Activated T-helper 17 cell treated with anti-CD3 and anti-CD28 coated beads, Interleukin-2, amount 50 U/mL, for 72 hours (primary cell): ENCODE data around the gene HOXC5. TPM values are rescaled to one million over a fixed set of nuclear protein-coding genes. Genes with fewer than 3 reads are reported as not detected.
"Not testable (repeated sequence)": the region's sequence is repeated elsewhere in the genome, so short reads cannot be mapped to it uniquely, and the experiment has no call there.

Source experiments
- ATAC-seq: fragments of 150-1000 bp; cut with Tn5 transposase; replicated peaks from 2 replicates; pipeline ENCODE4 v1.10.0; 2021; ENCODE audit warnings: mild to moderate bottlenecking, moderate library complexity
- H3K27ac Mint-ChIP-seq: one replicate; pipeline ENCODE4 v1.8.0; 2022; ENCODE audit warnings: mixed read lengths
- H3K27me3 Mint-ChIP-seq: one replicate; pipeline ENCODE4 v1.8.0; 2022; ENCODE audit warnings: mixed read lengths
- H3K36me3 Mint-ChIP-seq: one replicate; pipeline ENCODE4 v1.8.0; 2022; ENCODE audit warnings: low read depth, mild to moderate bottlenecking, mixed read lengths
- H3K4me1 Mint-ChIP-seq: one replicate; pipeline ENCODE4 v1.8.0; 2022; ENCODE audit warnings: mixed read lengths
- H3K4me3 Mint-ChIP-seq: one replicate; pipeline ENCODE4 v1.8.0; 2022; ENCODE audit warnings: mild to moderate bottlenecking, mixed read lengths
- H3K9me3 Mint-ChIP-seq: one replicate; pipeline ENCODE4 v1.8.0; 2022; ENCODE audit warnings: mixed read lengths
- total RNA-seq, 2 donors: library from RNA; stranded (reverse); gene quantifications; one replicate each; pipeline ENCODE4 v1.2.3, GENCODE V29; 2022

HOXC5 gene
- total RNA-seq, 2 donors from 2014 or later: not detected

- ATAC-seq, H3K27ac Mint-ChIP-seq, H3K9me3 Mint-ChIP-seq, H3K36me3 Mint-ChIP-seq, H3K4me1 Mint-ChIP-seq: not testable (repeated sequence)
- Mint-ChIP-seq H3K4me3 (peak overlapping the region; percentile 84), H3K27me3 (peaks cover 20% of the 10 kb centered on the region)
Measured at GRCh38 chr12:54080008-54080924, 47.4 kb downstream of the HOXC5 start.

- peak overlapping the region; percentile 75 for H3K27ac Mint-ChIP-seq
- H3K4me3 Mint-ChIP-seq: peak overlapping the region; percentile 84
- peaks cover 21% of the 10 kb centered on the region for H3K27me3 Mint-ChIP-seq
- not testable (repeated sequence) for H3K36me3 Mint-ChIP-seq, H3K4me1 Mint-ChIP-seq, H3K9me3 Mint-ChIP-seq, ATAC-seq
Measured at GRCh38 chr12:54081053-54081514, 48.2 kb downstream of the HOXC5 start.

GRCh38 chr12:54081581-54082396 lies 48.9 kb downstream of the HOXC5 start:
- H3K4me1 Mint-ChIP-seq, ATAC-seq, H3K9me3 Mint-ChIP-seq, H3K36me3 Mint-ChIP-seq: not testable (repeated sequence)
- H3K4me3 Mint-ChIP-seq: peak overlapping the region; percentile 84
- H3K27ac Mint-ChIP-seq: peak overlapping the region; percentile 75
- peaks cover 28% of the 10 kb centered on the region for H3K27me3 Mint-ChIP-seq

GRCh38 chr12:54082397-54082892 lies 49.6 kb downstream of the HOXC5 start:
- ATAC-seq: no peak
- Mint-ChIP-seq H3K9me3 (no peaks in the 10 kb centered on the region), H3K27ac (no peak overlapping the region), H3K36me3 (no peaks in the 10 kb centered on the region), H3K27me3 (peaks cover 28% of the 10 kb centered on the region), H3K4me1 (peaks cover 7% of the 10 kb centered on the region), H3K4me3 (peak overlapping the region; percentile 84)

Other genes starting within 250 kb of the HOXC5 start
- gene HOXC13, start 94.2 kb upstream of the HOXC5 start, total RNA-seq: not detected
- not detected for gene HOXC12, start 78.1 kb upstream of the HOXC5 start, total RNA-seq
- not detected for gene HOXC11, start 59.9 kb upstream of the HOXC5 start, total RNA-seq
- not detected for gene HOTAIR, start 58.1 kb upstream of the HOXC5 start, total RNA-seq
- gene HOXC10, start 47.9 kb upstream of the HOXC5 start, total RNA-seq: not detected
- gene HOXC9, start 32.9 kb upstream of the HOXC5 start, total RNA-seq: not detected
- gene HOXC8, start 24.1 kb upstream of the HOXC5 start, total RNA-seq: not detected
- gene HOXC6, start 4.6 kb upstream of the HOXC5 start, total RNA-seq: not detected
- gene HOXC4, start 20.8 kb downstream of the HOXC5 start, total RNA-seq: under 1 TPM in 1 of 2 donors, not detected in 1; 0.16 TPM
- gene SMUG1, start 155.9 kb downstream of the HOXC5 start, total RNA-seq: 10 to 100 TPM; 24.2 to 28.7 TPM
- 10 to 100 TPM; 82.0 to 89.7 TPM for gene CBX5, start 247.1 kb downstream of the HOXC5 start, total RNA-seq
- 1,000 to 10,000 TPM; 1,204 to 1,551 TPM for gene HNRNPA1, start 247.7 kb downstream of the HOXC5 start, total RNA-seq